Activated T-helper 1 cell treated with anti-CD3 and anti-CD28 coated beads, Interleukin-12 subunit alpha, Interleukin-12 subunit beta, Interleukin-2, Interleukin-4 antibody, amounts not matched to agents 30 ng/mL and 10 ng/mL and 1 ng/mL, durations not matched to agents 14 hours and 24 hours and 36 hours (primary cell): ENCODE measurements around the gene TMEM45A. TPM values are rescaled to one million over a fixed set of nuclear protein-coding genes. Genes with fewer than 3 reads are reported as not detected.
"Not testable (repeated sequence)": the region's sequence is repeated elsewhere in the genome, so short reads cannot be mapped to it uniquely, and the experiment has no call there.

Experiments
- DNase-seq: peaks from one replicate; pipeline ENCODE4 v3.0.0; 2021; ENCODE audit warnings: low spot score
- H3K27ac Mint-ChIP-seq: one replicate; pipeline ENCODE4 v1.8.0; 2021; ENCODE audit warnings: mild to moderate bottlenecking, mixed read lengths
- H3K27me3 Mint-ChIP-seq: one replicate; pipeline ENCODE4 v1.8.0; 2022; ENCODE audit warnings: mild to moderate bottlenecking, moderate library complexity, mixed read lengths; ENCODE audit not compliant: insufficient read depth
- H3K36me3 Mint-ChIP-seq: one replicate; pipeline ENCODE4 v1.8.0; 2021; ENCODE audit warnings: low read depth, mixed read lengths
- H3K4me1 Mint-ChIP-seq: one replicate; pipeline ENCODE4 v1.8.0; 2021; ENCODE audit warnings: low read depth, mixed read lengths
- H3K4me3 Mint-ChIP-seq: one replicate; pipeline ENCODE4 v1.8.0; 2021; ENCODE audit warnings: mild to moderate bottlenecking, moderate library complexity, mixed read lengths
- H3K9me3 Mint-ChIP-seq: one replicate; pipeline ENCODE4 v1.8.0; 2021; ENCODE audit warnings: mixed read lengths
- intact Hi-C: fragments of 100-400 bp; cut with micrococcal nuclease; formaldehyde crosslinking; loops from one replicate; pipeline ENCODE4 v1.15.1; 2024
- total RNA-seq: library from RNA; stranded (reverse); gene quantifications from 2 replicates; pipeline ENCODE4 v1.2.3, GENCODE V29; 2022

Gene TMEM45A
- total RNA-seq, 1 donor from 2014 or later = 0.13 TPM

- no peaks in the 10 kb centered on the region for H3K36me3 Mint-ChIP-seq
- no peak overlapping the region for H3K27ac Mint-ChIP-seq
- intact Hi-C loops = loop anchor here (10.0 kb wide), 1 partner anchor 185 kb away; no protein-coding TSS in a partner anchor
- H3K27me3 Mint-ChIP-seq = peaks cover 2% of the 10 kb centered on the region
- H3K4me3 Mint-ChIP-seq = no peak overlapping the region
- no peaks in the 10 kb centered on the region for H3K4me1 Mint-ChIP-seq
- H3K9me3 Mint-ChIP-seq = no peaks in the 10 kb centered on the region
- DNase-seq = no peak
Measured at GRCh38 chr3:100499651-100500050, 7.2 kb downstream of the TMEM45A start.

GRCh38 chr3:100500320-100500880 is 8.0 kb downstream of the TMEM45A start:
- DNase-seq = no peak
- Mint-ChIP-seq H3K36me3 (no peaks in the 10 kb centered on the region), H3K4me1 (no peaks in the 10 kb centered on the region), H3K9me3 (no peaks in the 10 kb centered on the region), H3K4me3 (no peak overlapping the region), H3K27me3 (peaks cover 2% of the 10 kb centered on the region), H3K27ac (no peak overlapping the region)
- intact Hi-C loops = no loop called here

- Mint-ChIP-seq H3K4me3 (no peak overlapping the region), H3K36me3 (no peaks in the 10 kb centered on the region), H3K9me3 (no peaks in the 10 kb centered on the region), H3K27ac (no peak overlapping the region), H3K4me1 (no peaks in the 10 kb centered on the region), H3K27me3 (peaks cover 4% of the 10 kb centered on the region)
- intact Hi-C loops = no loop called here
- no peak for DNase-seq
Measured at GRCh38 chr3:100503448-100503847, 11.0 kb downstream of the TMEM45A start.

- no peak overlapping the region for H3K4me3 Mint-ChIP-seq
Measured at GRCh38 chr3:100506355-100506754, 13.9 kb downstream of the TMEM45A start.

GRCh38 chr3:100509818-100510217 is 17.4 kb downstream of the TMEM45A start:
- H3K27me3 Mint-ChIP-seq, intact Hi-C loops, H3K27ac Mint-ChIP-seq, DNase-seq, H3K4me3 Mint-ChIP-seq, H3K9me3 Mint-ChIP-seq, H3K36me3 Mint-ChIP-seq, H3K4me1 Mint-ChIP-seq: not testable (repeated sequence)

More at GRCh38 chr3:100506355-100506754, 13.9 kb downstream of the TMEM45A start:
- H3K4me1 Mint-ChIP-seq = no peaks in the 10 kb centered on the region
- H3K27ac Mint-ChIP-seq = no peak overlapping the region
- no peaks in the 10 kb centered on the region for H3K36me3 Mint-ChIP-seq
- intact Hi-C loops = no loop called here
- no peaks in the 10 kb centered on the region for H3K9me3 Mint-ChIP-seq
- DNase-seq = no peak
- H3K27me3 Mint-ChIP-seq = peaks cover 2% of the 10 kb centered on the region

- H3K9me3 Mint-ChIP-seq = no peaks in the 10 kb centered on the region
- H3K27ac Mint-ChIP-seq = no peak overlapping the region
- H3K36me3 Mint-ChIP-seq = no peaks in the 10 kb centered on the region
- no peak for DNase-seq
- no peaks in the 10 kb centered on the region for H3K4me1 Mint-ChIP-seq
- no peak overlapping the region for H3K4me3 Mint-ChIP-seq
- intact Hi-C loops = no loop called here
- peaks cover 4% of the 10 kb centered on the region for H3K27me3 Mint-ChIP-seq
Measured at GRCh38 chr3:100516232-100516631, 23.8 kb downstream of the TMEM45A start.

- no peak for DNase-seq
- intact Hi-C loops = no loop called here
- Mint-ChIP-seq H3K4me3 (no peak overlapping the region), H3K27ac (no peak overlapping the region), H3K36me3 (no peaks in the 10 kb centered on the region), H3K27me3 (peaks cover 4% of the 10 kb centered on the region), H3K4me1 (no peaks in the 10 kb centered on the region), H3K9me3 (no peaks in the 10 kb centered on the region)
Measured at GRCh38 chr3:100516838-100517237, 24.4 kb downstream of the TMEM45A start.

GRCh38 chr3:100517276-100517675 is 24.9 kb downstream of the TMEM45A start:
- Mint-ChIP-seq H3K27ac (no peak overlapping the region), H3K27me3 (peaks cover 4% of the 10 kb centered on the region), H3K36me3 (no peaks in the 10 kb centered on the region), H3K4me3 (no peak overlapping the region), H3K9me3 (no peaks in the 10 kb centered on the region), H3K4me1 (no peaks in the 10 kb centered on the region)
- DNase-seq = no peak
- intact Hi-C loops = no loop called here

GRCh38 chr3:100518244-100518643 is 25.8 kb downstream of the TMEM45A start:
- Mint-ChIP-seq H3K36me3 (no peaks in the 10 kb centered on the region), H3K27me3 (peaks cover 4% of the 10 kb centered on the region), H3K4me1 (no peaks in the 10 kb centered on the region), H3K4me3 (no peak overlapping the region), H3K27ac (no peak overlapping the region), H3K9me3 (no peaks in the 10 kb centered on the region)
- intact Hi-C loops = no loop called here
- no peak for DNase-seq

GRCh38 chr3:100518983-100519382 is 26.6 kb downstream of the TMEM45A start:
- Mint-ChIP-seq H3K9me3 (no peaks in the 10 kb centered on the region), H3K27ac (no peak overlapping the region), H3K36me3 (no peaks in the 10 kb centered on the region), H3K27me3 (peaks cover 4% of the 10 kb centered on the region), H3K4me3 (no peak overlapping the region), H3K4me1 (no peaks in the 10 kb centered on the region)
- intact Hi-C loops = no loop called here
- no peak for DNase-seq

- H3K4me1 Mint-ChIP-seq = no peaks in the 10 kb centered on the region
- no peak overlapping the region for H3K27ac Mint-ChIP-seq
- intact Hi-C loops = no loop called here
Measured at GRCh38 chr3:100521439-100521845, 29.0 kb downstream of the TMEM45A start.

GRCh38 chr3:100522125-100522524 is 29.7 kb downstream of the TMEM45A start:
- Mint-ChIP-seq H3K27ac (no peak overlapping the region), H3K36me3 (no peaks in the 10 kb centered on the region), H3K4me1 (no peaks in the 10 kb centered on the region), H3K4me3 (no peak overlapping the region), H3K9me3 (no peaks in the 10 kb centered on the region), H3K27me3 (peaks cover 7% of the 10 kb centered on the region)
- DNase-seq = no peak
- intact Hi-C loops = no loop called here

More at GRCh38 chr3:100521439-100521845, 29.0 kb downstream of the TMEM45A start:
- no peaks in the 10 kb centered on the region for H3K9me3 Mint-ChIP-seq
- H3K36me3 Mint-ChIP-seq = no peaks in the 10 kb centered on the region
- H3K27me3 Mint-ChIP-seq = peaks cover 7% of the 10 kb centered on the region
- no peak for DNase-seq
- no peak overlapping the region for H3K4me3 Mint-ChIP-seq

GRCh38 chr3:100523050-100523760 is 30.8 kb downstream of the TMEM45A start:
- Mint-ChIP-seq H3K4me1 (no peaks in the 10 kb centered on the region), H3K27me3 (peaks cover 10% of the 10 kb centered on the region), H3K4me3 (no peak overlapping the region), H3K36me3 (no peaks in the 10 kb centered on the region), H3K27ac (no peak overlapping the region), H3K9me3 (no peaks in the 10 kb centered on the region)
- intact Hi-C loops = no loop called here
- DNase-seq = no peak
